Breast epithelium (tissue), 4 donors: ENCODE results near the gene CLDN7. TPM values are rescaled to one million over a fixed set of nuclear protein-coding genes. Genes with fewer than 3 reads are reported as not detected.

Experiments used
- DNase-seq, 2 donors: peaks; one replicate each; pipeline ENCODE4 v3.0.0-alpha.2; 2019; ENCODE audit warnings: low spot score in 2 of 2
- H3K27ac ChIP-seq, 2 donors: fragments of 200-600 bp; sonication (generic) in 1 of 2; one replicate each; pipeline ENCODE4 v1.5.1; 2016 to 2019; ENCODE audit warnings: mild to moderate bottlenecking in 1 of 2
- H3K27me3 ChIP-seq, 2 donors: fragments of 200-600 bp; sonication (generic) in 1 of 2; one replicate each; pipeline versions ENCODE4 v1.5.1 to v1.6.0; 2017 to 2019; ENCODE audit warnings: control low read depth in 1 of 2, mild to moderate bottlenecking in 1 of 2
- H3K36me3 ChIP-seq: fragments of 200-600 bp; one replicate; pipeline ENCODE4 v1.5.1; 2019
- H3K4me1 ChIP-seq, 2 donors: fragments of 200-600 bp; sonication (generic); one replicate each; pipeline ENCODE4 v1.5.1; 2016 to 2019; ENCODE audit warnings: control low read depth in 1 of 2
- H3K4me3 ChIP-seq, 3 donors: fragments of 200-600 bp; sonication (generic); 1 replicate in 2 of 3; 2 replicates in 1 of 3; pipeline ENCODE4 v1.5.1; 2016 to 2019; ENCODE audit warnings: mild to moderate bottlenecking in 3 of 3, moderate library complexity in 2 of 3
- H3K9me3 ChIP-seq, 2 donors: fragments of 200-600 bp; sonication (generic) in 1 of 2; one replicate each; pipeline ENCODE4 v1.5.1; 2016 to 2019; ENCODE audit warnings: control low read depth in 1 of 2
- POLR2A ChIP-seq: fragments of 450-650 bp; IDR thresholded peaks from one replicate; pipeline ENCODE4 v1.6.1; 2016; ENCODE audit warnings: antibody characterized with exemption, mild to moderate bottlenecking, moderate library complexity
- POLR2AphosphoS5 ChIP-seq, 3 donors: sonication (generic); formaldehyde crosslinking; IDR thresholded peaks; one replicate each; pipeline ENCODE4 v1.6.1; 2017; ENCODE audit warnings: antibody characterized with exemption in 3 of 3
- intact Hi-C: fragments of 100-400 bp; cut with DNase I; formaldehyde crosslinking; loops from one replicate; pipeline ENCODE4 v1.15.1; 2023; ENCODE audit warnings: low total_unique reads
- total RNA-seq, 3 donors: library from RNA; depleted of rRNA; stranded (reverse); fragments of >200 nt; gene quantifications; one replicate each; pipeline ENCODE4 v1.1.0, GENCODE V29; 2016
- TF ChIP-seq, protein P1 (sequence below), 3 donors: fragments of 450-650 bp; IDR thresholded peaks; one replicate each; pipeline ENCODE4 v1.5.1; 2016 to 2017; ENCODE audit warnings: antibody characterized with exemption in 3 of 3, mild to moderate bottlenecking in 3 of 3, moderate library complexity in 3 of 3

CLDN7 gene
- total RNA-seq, 3 donors from 2014 or later, result 5.4 to 95.9 (median 60.0) TPM

DNA sequence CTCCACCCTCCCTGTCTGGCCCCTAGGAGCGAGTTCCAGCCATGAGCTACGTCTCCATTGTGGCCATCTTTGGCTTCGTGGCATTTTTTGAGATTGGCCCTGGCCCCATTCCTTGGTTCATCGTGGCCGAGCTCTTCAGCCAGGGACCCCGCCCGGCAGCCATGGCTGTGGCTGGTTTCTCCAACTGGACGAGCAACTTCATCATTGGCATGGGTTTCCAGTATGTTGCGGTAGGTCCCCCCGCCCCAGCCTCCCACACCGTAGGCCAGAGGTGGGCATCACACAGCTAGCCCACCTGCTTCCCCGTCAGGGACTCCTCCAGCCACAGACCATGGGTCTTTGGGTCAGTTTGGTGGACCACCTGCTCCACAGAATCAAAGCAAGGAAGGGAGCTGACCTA is 23.4 kb upstream of the CLDN7 start:
- intact Hi-C loops, result no loop called here
- Histone ChIP-seq H3K27ac (no peak overlapping the region), H3K4me1 (peaks cover 5 to 11% of the 10 kb centered on the region in 2 donors), H3K4me3 (no peak overlapping the region), H3K27me3 (no peaks in the 10 kb centered on the region), H3K36me3 (no peaks in the 10 kb centered on the region), H3K9me3 (no peaks in the 10 kb centered on the region)
- TF ChIP-seq, protein P1, sequence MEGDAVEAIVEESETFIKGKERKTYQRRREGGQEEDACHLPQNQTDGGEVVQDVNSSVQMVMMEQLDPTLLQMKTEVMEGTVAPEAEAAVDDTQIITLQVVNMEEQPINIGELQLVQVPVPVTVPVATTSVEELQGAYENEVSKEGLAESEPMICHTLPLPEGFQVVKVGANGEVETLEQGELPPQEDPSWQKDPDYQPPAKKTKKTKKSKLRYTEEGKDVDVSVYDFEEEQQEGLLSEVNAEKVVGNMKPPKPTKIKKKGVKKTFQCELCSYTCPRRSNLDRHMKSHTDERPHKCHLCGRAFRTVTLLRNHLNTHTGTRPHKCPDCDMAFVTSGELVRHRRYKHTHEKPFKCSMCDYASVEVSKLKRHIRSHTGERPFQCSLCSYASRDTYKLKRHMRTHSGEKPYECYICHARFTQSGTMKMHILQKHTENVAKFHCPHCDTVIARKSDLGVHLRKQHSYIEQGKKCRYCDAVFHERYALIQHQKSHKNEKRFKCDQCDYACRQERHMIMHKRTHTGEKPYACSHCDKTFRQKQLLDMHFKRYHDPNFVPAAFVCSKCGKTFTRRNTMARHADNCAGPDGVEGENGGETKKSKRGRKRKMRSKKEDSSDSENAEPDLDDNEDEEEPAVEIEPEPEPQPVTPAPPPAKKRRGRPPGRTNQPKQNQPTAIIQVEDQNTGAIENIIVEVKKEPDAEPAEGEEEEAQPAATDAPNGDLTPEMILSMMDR (IDR thresholded peaks at IDR 0.05), result no peak
- TF ChIP-seq POLR2AphosphoS5 (IDR thresholded peaks at IDR 0.05), result no peak
- no peak for TF ChIP-seq POLR2A
- DNase-seq, result no peak

DNA sequence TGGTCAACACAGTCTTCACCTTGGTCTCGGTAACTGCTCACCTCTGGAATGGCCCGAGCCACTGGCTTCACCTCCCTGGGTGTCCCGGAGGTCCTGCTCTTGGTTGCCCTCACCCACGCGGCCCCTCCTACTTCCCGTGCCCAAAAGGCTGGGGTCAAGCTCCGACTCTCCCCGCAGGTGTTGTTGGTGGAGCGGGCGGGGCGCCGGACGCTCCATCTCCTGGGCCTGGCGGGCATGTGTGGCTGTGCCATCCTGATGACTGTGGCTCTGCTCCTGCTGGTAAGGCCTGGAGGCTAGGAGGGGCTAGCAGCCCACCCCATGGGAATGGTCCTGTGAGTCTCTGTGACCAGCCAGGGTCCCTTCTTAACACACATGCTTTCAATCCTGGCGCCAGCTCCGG is 22.6 kb upstream of the CLDN7 start:
- Histone ChIP-seq H3K4me1 (peaks cover 5 to 11% of the 10 kb centered on the region in 2 donors), H3K4me3 (no peak overlapping the region), H3K9me3 (no peaks in the 10 kb centered on the region), H3K36me3 (no peaks in the 10 kb centered on the region), H3K27ac (no peak overlapping the region), H3K27me3 (no peaks in the 10 kb centered on the region)
- TF ChIP-seq POLR2A, result no peak
- TF ChIP-seq, protein P1 (IDR thresholded peaks at IDR 0.05), result no peak
- TF ChIP-seq POLR2AphosphoS5 (IDR thresholded peaks at IDR 0.05), result no peak
- DNase-seq, result no peak
- intact Hi-C loops, result no loop called here

DNA sequence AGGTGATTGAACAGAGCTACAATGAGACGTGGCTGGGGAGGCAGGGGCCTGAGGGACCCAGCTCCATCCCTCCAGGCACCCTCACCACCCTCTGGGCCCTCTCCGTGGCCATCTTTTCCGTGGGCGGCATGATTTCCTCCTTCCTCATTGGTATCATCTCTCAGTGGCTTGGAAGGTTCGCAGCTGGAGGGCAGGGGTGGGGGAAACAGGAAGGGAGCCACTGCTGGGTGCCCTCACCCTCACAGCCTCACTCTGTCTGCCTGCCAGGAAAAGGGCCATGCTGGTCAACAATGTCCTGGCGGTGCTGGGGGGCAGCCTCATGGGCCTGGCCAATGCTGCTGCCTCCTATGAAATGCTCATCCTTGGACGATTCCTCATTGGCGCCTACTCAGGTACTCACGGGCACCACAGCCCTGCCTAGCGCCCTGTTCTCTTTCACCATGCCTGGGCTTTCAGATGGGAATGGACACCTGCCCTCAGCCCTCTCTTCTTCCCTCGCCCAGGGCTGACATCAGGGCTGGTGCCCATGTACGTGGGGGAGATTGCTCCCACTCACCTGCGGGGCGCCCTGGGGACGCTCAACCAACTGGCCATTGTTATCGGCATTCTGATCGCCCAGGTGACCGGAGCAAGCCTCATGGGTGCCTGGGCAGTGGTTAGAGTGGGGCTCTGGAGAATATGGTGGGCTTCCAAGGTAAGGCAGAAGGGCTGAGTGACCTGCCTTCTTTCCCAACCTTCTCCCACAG is 21.4 kb upstream of the CLDN7 start:
- intact Hi-C loops, result no loop called here
- H3K4me3 ChIP-seq, result no peak overlapping the region
- DNase-seq, result no peak

DNA sequence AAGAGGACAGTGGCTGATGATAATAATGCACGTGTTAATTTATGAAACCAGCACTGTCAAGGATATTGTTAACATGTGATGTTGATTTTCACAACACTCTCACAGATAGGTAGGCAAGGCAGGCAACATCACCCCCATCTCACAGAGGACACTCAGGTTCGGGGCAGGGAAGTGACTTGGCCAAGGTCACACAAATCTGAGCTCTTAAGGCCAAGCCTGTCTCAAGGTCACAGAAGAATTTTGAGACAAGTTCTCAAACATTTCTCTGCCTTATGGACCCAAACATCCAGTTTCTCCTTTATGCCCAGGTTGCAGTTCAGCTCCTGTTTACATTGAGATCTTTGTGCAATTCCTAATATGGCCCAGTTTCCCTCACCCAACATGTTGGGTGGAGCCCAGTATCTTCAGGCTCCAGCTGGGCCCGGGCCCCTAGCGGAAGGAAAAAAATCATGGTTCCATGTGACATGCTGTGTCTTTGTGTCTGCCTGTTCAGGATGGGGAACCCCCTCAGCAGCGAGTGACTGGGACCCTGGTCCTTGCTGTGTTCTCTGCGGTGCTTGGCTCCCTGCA is 20.6 kb upstream of the CLDN7 start:
- DNase-seq, result no peak
- Histone ChIP-seq H3K36me3 (no peaks in the 10 kb centered on the region), H3K27ac (no peak overlapping the region), H3K4me3 (peak overlapping the region in 2 of 3 donors; percentile 42 to 67), H3K4me1 (peaks cover 5 to 11% of the 10 kb centered on the region in 2 donors), H3K27me3 (no peaks in the 10 kb centered on the region), H3K9me3 (no peaks in the 10 kb centered on the region)
- intact Hi-C loops, result no loop called here
- TF ChIP-seq, protein P1 (IDR thresholded peaks at IDR 0.05), result no peak
- TF ChIP-seq POLR2A (no peak), POLR2AphosphoS5 (IDR thresholded peaks at IDR 0.05) (no peak)

More for the DNA sequence above, 21.4 kb upstream of the CLDN7 start:
- H3K27me3 ChIP-seq, result no peaks in the 10 kb centered on the region
- no peak for TF ChIP-seq POLR2AphosphoS5 (IDR thresholded peaks at IDR 0.05)
- TF ChIP-seq POLR2A, result no peak
- TF ChIP-seq, protein P1 (IDR thresholded peaks at IDR 0.05), result no peak
- no peak overlapping the region for H3K27ac ChIP-seq
- no peaks in the 10 kb centered on the region for H3K9me3 ChIP-seq
- no peaks in the 10 kb centered on the region for H3K36me3 ChIP-seq
- H3K4me1 ChIP-seq, result peaks cover 5 to 11% of the 10 kb centered on the region in 2 donors
